LNCAP (cell line): ENCODE measurements around the gene TEAD3.

Experiments
- TF ChIP-seq, protein P1 (sequence below): fragments of 450-650 bp; IDR thresholded peaks from 2 replicates; pipeline ENCODE4 v1.5.1; 2017; ENCODE audit warnings: mild to moderate bottlenecking

TEAD3 gene

DNA sequence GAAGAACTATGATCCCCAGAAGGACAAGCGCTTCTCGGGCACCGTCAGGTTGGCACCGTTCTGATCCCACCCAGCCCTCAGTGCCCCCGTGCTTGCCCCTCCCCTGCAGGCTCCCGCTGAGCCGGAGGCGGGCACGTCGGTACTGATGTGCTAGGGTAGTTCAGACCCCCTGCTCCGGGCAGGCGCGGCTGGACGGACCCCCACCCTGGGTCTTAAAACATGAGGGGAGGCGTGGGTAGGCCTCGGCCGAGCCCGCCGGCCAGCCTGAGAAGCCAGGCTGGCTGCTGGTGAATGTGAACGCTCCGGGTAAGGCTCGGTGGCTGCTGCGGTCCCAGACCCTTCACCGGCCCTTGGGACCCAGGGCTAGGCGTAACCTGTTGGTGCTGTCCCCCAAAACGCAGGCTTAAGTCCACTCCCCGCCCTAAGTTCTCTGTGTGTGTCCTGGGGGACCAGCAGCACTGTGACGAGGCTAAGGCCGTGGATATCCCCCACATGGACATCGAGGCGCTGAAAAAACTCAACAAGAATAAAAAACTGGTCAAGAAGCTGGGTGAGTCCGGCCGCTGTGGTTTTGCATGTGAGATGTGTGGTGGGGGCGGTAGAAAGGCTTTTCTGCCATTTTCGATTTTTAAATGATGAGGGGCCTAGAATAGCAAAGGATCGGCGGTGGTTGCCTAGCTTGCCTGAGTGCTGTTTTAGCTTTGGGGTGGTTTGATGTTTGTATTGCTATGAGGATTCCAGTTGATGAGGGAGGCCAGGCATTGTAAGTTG is 27.7 kb downstream of the TEAD3 start:
- TF ChIP-seq, protein P1, sequence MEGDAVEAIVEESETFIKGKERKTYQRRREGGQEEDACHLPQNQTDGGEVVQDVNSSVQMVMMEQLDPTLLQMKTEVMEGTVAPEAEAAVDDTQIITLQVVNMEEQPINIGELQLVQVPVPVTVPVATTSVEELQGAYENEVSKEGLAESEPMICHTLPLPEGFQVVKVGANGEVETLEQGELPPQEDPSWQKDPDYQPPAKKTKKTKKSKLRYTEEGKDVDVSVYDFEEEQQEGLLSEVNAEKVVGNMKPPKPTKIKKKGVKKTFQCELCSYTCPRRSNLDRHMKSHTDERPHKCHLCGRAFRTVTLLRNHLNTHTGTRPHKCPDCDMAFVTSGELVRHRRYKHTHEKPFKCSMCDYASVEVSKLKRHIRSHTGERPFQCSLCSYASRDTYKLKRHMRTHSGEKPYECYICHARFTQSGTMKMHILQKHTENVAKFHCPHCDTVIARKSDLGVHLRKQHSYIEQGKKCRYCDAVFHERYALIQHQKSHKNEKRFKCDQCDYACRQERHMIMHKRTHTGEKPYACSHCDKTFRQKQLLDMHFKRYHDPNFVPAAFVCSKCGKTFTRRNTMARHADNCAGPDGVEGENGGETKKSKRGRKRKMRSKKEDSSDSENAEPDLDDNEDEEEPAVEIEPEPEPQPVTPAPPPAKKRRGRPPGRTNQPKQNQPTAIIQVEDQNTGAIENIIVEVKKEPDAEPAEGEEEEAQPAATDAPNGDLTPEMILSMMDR, result no peak

DNA sequence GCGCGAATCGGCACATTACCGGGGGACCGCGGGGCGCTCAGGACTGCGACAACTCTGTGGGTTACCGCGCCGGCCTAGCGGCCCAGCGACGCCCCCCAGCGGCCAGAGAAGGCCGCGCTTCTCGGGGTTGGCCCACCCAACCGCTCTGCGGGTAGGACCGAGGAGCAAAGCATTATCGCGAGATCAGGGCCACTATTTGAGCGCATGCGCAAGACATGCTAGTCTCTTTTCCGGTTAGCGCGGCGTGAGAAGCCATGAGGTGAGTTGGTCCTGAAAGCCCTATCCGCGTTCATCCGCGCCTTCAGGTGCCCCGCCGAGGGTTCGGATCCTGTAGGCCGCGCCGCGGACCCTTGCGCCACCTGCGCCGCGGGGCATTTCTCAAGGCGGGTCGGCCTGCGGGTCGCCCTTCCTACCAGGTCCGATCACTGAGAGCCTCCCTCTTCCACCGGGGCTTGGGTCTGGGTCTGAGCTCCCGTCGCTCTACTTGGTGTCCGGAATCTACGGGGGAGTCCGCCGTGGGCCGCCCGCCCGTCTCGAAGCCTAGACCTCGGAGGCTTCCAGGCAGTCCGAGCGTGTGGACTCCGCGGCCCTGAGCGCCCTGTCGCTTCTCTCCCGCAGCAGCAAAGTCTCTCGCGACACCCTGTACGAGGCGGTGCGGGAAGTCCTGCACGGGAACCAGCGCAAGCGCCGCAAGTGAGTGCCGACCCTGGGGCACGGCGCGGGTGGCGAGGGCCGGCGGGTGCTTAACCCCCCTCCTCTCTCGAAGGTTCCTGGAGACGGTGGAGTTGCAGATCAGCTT is 28.5 kb downstream of the TEAD3 start, which contains the start of gene RPL10A:
TSS of gene RPL10A (plus strand) at position 221 of the 799 bp plus-strand sequence. CDS start at position 255, 34 bp downstream.
- TF ChIP-seq, protein P1, result peak; percentile 85

DNA sequence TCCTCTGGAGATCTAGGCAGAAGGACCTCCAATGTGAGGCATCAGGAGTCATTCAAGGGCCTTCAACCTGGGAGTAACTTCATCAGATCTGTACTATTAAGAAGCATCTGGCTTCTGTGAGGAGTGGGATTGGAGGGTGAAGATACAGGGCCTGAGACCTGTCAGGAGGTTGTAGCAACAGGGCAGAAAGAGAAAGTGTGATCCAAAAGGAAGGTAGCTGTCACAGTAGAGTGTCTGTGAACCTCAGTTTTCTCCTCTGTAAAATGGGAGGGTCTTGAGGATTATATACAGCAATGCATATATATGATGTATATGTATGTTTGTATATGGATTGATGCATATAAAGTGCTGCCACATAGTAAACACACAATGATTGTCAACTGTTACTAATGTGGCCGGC is 31.2 kb downstream of the TEAD3 start:
- TF ChIP-seq, protein P1, result no peak

DNA sequence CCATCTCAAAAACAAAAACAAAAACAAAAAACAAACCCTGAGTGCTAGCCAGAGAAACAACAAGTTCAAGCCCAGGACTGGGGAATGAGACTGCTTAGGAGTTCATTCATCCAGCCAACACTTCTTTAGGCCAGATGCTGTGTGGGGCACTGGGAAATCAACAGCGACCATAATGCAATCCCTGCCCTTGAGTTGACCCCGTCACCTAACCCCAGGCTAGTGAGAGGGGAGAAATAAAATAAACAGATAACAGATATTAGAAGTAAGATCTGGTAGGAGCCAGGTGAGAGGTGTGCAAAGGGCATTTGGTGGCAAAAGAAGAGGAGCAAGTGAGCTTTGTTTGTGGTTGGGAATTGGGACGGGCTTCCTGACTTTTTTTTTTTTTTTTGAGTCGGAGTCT is 33.6 kb downstream of the TEAD3 start:
- TF ChIP-seq, protein P1, result no peak

DNA sequence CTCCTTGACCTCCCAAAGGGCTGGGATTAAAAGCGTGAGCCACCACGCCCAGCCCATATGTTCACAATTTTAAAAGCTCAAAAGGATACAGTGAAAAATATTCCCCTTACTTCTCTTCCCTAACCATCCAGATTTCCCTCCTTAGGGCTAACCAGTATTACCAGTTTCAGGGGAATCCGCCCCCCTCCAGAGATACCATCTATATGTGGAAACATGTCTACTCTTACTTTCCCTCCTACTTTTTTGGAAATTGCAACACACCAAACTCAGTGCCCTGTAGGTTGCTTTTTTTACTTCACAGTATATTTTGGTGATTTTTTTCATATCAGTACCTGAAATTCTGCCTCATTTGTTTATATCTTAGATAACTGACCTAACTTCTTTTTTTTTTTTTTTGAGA is 35.6 kb downstream of the TEAD3 start:
- TF ChIP-seq, protein P1, result no peak

DNA sequence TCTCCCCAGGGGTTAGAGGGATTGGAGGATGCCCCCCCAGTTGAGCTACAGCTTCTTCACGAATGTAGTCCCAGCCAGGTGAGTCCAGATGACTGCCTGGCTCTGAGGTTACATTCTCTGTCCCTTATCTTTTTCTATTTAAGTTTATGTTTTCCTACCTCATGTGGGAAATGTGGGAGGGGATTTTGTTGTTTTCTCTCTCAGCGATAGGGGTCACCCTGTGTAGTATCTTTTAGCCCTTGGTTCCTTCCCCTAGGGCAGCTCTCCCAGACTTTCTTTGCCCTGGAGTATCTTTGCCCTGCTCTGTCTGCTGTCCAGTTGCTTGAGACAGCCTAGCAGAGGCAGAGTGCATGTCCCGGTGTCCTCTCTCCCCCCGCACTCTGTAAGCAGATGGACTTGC is 39.0 kb downstream of the TEAD3 start:
- TF ChIP-seq, protein P1, result no peak

DNA sequence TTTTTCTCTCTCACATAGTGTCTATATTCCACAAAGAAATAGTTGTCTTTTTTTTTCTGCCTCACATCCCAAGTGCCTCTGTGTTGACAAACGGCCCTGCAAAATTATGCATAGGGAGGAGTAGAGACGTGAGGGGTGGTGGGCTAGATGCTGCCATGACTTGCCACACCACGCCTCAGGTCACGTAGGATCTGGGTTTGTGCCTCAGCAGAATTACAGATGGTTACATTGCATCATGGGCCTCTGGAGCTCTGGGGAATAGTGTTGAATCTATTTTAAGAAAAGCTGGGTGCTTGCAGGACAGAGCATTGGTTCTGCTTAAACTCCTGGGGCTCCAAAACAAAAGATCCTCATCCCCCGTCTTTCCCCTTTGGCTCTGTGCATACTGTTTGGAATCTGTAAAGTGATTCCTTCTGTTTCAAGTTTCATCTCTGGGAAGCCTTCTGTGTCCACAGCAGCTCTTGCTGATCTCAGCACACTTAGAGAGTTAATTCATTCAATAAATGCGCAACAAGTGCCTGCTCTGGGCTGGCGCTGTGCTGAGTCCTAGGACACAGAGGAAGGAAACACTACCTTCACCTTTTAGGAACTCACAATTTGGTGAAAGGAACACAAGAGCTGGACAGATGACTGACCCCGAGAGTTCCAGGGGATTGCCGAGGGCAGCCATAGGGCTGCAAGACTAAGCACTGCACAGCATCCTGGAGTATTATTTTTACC is 42.3 kb downstream of the TEAD3 start:
- TF ChIP-seq, protein P1, result no peak
